Fibroblast of skin of abdomen (primary cell): ENCODE results near the gene PLXDC1.
A peak's percentile ranks its signal among the peaks of the same experiment; 100 is the strongest.
"Not testable (repeated sequence)": the region's sequence is repeated elsewhere in the genome, so short reads cannot be mapped to it uniquely, and the experiment has no call there.

Experiments used
- DNase-seq: peaks from one replicate; pipeline ENCODE4 v3.0.0-alpha.2; 2013

PLXDC1 gene

DNA sequence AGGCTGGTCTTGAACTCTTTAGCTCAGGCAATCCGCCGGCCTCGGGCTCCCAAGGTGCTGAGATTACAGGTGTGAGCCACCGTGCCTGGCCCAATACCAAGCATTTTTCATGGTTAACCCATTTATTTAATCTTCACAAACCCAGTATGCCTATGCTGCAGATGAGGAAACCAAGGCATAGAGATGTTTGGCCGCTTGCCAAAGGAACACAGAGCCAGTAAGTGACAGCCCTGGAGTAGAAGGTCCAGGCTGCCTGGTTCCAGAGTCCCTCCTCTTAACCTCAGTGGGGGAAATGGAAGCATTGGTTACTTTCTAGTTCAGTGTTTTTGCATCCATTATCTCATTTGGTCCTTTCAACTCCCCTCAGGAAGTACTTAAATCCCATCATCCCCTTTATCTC lies 29.9 kb upstream of the PLXDC1 start:
- DNase-seq: no peak

DNA sequence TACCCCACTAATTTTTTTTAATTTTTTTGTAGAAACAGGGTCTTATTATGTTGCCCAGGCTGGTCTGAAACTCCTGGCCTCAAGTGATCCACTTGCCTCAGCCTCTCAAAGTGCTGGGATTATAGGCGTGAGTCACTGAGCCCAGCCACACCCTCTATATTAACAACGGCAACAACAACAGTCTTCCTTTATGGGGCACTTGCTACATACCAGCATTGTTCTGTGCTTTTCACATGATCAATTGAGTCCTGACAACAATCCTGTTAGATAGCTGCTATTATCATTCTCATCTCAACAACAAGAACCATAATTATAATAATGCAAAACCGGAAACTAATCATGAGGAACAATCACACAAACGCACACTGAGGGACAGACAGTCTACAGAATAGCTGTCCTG lies 27.1 kb upstream of the PLXDC1 start:
- DNase-seq: no peak

DNA sequence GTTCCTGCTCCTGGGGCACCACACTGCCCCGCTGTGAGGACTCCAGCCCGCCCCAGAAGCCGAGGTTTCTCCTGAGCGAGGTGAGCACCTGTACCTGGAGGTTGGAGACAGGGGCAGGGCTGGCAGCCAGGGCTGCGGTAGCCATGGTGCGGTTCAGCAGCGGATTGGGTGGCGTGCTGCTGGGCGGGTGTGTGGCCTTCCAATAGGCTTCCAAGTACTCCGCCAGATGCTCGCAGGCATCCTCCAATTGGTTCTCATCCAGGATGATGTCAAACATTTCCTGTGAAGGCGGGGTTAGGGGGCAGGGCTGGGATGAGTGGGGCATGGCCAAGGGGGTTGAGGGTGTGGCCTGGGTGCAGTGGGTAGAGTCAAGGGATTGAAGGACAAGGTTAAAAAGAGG lies 25.8 kb upstream of the PLXDC1 start:
- peak; percentile 21 for DNase-seq

DNA sequence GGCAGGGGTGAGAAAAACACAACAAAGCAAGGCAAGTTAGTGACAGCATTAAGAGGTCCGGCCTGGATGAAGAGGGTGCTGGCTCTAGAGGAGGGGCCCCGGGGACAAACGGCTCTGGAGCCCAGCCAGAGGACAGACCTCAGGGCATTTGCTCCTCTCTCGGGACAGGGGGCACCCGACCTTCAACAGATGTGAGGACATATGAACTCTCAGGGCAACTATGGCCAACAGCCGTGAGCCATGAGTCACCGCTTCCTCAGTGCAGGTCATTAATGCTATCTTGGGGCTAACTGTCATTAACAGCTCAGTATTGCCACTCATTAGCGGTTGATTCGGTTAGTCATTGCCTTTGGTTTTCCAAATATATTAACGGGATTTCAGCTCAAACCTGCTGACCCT lies 24.3 kb upstream of the PLXDC1 start:
- no peak for DNase-seq

DNA sequence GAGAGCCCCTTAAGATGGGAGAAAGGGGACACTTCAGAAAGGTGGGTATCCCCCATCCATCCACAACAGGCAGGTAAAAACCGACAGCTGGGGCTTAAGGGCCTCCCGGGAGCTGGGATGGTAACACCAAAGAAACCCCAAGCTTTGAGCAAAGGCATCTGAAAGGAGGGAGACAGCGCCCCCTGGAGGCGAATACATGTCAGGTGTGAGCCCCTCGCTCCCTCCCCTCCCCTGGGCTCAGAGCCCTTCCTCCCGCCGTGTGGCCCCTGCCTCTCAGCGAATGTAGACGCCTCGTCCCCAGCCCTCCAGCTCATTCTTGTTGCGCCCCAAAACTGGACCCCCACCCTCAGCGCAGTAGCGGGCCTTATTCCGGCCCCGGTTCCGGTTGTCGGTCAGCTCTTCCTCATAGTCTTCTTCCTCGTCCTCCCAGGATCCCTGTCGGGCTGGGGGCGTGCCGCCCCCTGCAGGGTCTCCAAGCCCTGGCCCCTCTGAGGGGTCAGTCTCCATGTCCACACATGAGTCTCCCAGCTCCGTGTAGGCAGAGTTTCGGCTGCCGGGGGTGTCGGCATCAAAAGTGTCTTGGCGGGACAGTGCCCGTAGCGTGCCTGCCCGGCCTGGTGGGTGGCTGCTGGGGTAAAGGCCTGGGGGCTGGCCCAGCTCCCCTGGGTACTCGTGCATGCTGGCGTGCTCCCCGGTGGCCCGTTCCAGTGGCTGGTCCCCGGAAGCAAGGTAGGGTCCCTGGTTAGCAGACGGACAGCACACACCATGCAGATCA lies 23.7 kb upstream of the PLXDC1 start:
- peak; percentile 60 for DNase-seq

DNA sequence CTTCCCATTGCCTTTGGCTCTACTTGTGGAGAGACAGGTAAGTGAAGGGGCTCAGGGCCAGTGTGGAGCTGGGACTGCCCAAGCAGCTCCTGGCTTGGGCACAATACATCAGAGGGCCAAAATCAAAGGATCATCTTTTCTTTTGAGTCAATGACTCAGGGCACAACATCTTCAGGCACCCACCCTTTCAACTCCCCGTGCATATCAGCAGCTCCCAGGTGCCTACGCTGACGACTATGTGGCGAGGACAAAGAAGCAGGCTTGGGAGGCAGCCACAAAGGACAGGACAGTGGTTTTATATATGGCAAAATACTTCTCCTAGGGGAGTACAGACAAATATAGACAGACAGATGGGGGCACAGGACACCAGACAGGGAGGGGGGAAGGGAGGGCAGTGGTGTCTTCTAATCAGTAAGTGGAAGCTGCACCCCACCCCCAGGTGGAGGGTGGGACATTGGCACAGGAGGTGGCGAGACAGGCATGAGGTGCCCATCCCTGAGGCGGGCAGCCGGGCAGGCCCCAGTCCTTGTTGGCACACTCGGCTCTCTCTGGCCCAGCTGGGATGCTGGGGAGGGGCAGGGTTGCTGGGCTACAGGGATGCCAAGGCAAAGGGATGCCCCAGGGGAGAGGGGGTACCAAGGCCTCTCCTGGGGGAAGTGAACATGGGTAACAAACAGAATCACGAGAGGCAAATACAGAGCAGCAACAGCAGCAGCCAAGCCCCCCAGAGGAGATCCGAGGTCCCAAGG lies 22.3 kb upstream of the PLXDC1 start:
- DNase-seq: no peak

DNA sequence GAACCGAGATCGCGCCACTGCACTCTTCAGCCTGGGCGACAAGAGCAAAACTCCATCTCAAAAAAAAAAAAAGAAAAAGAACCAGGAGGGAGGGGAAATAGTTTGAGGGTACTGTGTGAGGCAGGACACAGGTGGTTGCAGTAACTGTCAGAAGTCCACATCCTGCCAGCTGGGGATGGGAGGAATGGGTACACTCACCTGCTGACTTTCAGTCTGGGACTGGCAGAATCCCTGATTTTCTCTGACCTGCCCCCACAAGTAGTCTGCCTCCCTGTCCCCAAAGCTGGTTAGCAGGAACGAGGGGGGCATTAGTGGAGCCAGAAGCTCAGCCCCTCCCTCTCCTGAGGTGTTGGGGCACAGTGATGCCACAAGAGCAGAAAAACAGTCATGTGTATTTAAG lies 21.6 kb upstream of the PLXDC1 start:
- no peak for DNase-seq

DNA sequence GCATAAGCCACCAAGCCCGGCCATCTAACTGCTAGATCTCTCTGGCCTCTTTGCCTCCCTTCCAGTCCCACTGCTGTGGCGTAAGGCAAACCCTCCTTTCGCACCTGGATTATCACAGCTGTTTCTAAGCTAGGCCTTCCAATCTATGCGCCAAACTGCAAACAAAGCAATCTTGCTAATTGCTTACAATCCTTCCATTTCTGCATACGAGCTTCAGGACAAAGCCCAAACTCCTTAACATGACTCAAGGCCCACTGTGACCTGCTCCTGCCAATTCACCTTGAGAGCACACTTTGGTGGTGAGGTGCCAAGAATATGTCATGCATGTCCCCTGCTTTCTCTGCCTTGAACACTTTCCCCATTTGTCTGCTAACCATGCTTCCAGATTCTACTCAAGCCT lies 20.5 kb upstream of the PLXDC1 start:
- DNase-seq: no peak

DNA sequence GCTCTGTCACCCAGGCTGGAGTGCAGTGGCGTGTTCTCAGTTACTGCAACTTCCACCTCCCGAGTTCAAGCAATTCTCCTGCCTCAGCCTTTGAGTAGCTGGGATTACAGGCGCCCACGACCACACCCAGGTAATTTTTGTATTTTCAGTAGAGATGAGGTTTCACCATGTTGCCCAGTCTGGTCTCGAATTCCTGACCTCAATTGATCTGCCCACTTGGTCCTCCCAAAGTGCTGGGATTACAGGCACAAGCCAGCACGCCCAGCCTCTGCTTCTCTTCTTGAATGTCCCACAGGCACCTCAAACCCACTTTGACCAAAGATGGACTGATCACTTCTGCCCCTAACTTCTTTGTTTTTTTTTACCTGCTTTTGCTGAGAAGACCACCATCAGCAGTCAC lies 19.1 kb upstream of the PLXDC1 start:
- no peak for DNase-seq

DNA sequence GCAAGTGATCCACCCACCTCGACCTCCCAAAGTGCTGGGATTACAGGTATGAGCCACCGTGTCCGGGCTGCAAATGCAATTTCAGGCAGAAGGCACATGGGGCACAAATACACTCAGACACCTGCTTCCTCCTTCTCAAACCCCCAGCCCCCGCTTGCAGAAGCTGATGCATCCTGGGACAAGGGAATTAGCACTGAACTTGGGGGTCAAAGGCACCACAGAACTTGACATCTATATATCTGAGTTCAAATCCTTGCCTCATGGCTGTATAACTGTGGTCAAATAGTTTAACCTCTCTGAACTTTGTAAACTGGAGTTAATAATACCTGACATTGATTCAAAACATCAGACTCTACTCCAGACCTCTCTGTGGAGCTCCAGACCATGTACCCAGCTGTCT lies 18.7 kb upstream of the PLXDC1 start:
- no peak for DNase-seq

DNA sequence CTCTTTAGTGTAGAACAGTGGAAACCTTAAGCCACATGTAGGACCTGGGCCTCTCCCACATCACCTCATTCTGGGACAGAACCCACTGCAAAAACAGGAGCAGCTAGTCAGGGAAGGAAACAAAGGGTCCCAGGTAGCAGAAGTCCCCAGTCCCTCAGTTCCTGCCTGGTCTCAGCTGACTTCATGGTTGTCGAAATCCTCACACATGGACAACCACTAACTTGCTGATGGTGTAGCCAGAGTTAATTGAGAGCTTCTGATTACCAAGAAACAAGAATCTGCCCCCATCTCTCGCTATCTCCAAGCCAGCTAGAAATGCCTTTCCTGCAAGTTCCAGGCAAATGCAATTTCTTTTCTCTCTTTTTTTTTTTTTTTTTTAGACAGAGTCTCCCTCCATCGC lies 18.1 kb upstream of the PLXDC1 start:
- no peak for DNase-seq

DNA sequence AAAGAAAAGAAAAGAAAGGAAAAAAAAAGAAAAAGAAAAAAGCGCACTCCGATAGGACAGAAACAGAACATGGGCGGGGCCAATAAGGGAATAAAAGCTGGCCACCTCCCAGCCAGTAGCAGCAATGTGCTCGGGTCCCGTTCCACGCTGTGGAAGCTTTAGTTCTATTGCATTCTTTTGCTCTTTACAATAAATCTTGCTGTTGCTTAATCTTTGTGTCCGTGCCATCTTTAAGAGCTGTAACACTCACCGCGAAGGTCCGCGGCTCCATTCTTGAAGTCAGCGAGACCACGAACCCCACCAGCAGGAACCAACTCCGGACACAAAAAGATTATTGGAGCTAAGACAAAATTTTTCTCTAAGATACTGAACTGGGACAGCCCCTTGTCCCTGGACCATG lies 17.7 kb upstream of the PLXDC1 start:
- no peak for DNase-seq

DNA sequence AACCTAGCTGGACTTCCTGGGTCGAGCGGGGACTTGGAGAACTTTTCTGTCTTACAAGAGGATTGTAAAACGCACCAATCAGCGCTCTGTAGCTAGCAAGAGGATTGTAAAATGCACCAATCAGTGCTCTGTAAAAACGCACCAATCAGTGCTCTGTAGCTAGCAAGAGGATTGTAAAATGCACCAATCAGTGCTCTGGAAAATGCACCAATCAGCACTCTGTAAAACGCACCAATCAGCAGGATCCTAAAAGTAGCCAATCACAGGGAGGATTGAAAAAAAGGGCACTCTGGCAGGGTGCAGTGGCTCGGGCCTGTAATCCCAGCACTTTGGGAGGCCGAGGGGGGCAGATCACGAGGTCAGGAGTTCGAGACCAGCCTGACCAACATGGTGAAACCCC lies 17.1 kb upstream of the PLXDC1 start:
- DNase-seq: not testable (repeated sequence)

DNA sequence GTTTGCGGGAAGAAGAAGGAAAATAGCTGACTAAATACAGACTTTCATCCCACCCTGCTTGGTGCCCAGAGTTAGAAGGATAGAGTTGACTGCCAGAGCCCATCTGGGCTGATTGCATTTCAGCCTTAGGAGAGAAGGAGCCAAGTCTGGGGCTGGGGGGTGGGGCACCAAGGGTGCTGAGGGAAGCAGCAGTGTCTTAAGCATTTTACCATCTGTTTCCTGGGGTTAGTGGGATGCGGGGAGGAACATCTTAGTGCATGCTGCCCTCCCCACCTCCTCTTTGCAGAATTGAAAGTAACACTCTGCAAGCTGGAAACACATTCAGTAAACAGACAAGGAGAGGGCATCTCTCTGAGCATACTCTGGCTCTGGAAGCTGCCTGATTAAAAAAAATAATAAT lies 16.0 kb upstream of the PLXDC1 start:
- no peak for DNase-seq

DNA sequence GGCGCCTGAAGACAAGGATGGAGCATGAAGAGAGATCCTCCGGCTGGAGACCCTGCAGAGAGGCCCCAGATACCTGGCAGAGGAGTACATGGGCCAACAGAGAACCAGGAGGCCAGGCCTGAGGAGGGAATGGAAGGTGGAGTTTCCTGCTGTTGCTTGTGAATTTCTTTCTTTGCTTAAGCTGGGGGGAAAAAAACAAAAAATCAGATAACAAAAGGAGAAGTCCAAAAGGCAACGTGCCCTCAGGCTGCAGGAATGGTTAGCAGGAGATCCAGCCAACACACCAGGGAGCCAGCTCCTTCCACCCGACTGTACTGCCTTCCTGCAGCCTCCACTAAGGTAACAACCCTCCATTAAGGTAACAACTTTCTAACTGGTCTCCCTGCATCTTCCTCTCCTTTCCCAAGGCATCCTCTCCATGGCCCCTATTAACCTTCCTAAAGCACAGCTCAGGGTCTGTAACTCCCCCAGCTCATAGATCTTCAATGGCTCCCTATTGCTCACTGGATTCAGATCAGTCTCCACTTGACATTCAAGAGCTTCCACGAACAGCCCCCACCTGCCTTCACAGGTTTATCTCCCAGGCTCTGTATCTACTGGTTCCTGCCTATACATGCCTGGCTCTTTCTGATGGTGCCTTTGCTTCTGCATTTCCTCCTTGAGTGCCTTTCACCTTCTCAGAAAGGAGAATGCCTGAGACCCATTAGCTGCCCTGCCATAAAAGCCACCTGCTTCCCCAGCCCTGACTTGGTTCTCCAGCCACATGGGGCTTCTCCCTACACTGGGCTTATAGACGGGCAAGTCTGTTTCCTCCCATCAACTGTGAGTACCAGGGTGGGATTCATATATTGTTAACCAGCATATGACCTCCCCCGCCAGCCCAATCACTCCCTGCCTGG lies 15.2 kb upstream of the PLXDC1 start:
- no peak for DNase-seq

DNA sequence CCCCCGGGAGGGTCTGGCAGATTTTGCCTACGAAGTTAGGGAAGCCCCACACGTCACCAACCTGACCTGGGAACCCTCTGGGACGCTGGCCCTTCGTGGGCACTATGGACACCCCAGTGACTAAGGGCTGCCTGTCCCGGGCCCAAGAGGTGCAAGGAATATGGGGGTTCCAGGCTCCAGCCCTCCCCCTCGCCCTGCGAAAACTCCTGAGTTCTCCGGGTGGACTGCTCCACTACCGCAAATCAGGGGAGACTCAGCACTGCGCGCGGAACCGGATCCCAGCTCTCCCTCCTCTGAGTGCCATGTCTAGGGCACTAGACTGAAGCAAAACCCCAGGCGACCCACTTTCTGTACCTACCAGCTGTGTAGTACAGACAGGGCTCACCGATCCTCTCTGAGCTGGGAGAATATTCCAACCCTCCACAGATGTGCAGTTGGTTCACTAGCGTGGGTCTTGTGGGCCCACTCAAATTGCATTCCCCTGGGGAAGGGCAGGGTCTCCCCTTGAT lies 14.5 kb upstream of the PLXDC1 start, which contains the start of gene ARL5C:
ARL5C (minus strand) TSS at position 321 of the 509 bp plus-strand sequence. CDS start 401 bp downstream, outside the sequence.
- DNase-seq: no peak

DNA sequence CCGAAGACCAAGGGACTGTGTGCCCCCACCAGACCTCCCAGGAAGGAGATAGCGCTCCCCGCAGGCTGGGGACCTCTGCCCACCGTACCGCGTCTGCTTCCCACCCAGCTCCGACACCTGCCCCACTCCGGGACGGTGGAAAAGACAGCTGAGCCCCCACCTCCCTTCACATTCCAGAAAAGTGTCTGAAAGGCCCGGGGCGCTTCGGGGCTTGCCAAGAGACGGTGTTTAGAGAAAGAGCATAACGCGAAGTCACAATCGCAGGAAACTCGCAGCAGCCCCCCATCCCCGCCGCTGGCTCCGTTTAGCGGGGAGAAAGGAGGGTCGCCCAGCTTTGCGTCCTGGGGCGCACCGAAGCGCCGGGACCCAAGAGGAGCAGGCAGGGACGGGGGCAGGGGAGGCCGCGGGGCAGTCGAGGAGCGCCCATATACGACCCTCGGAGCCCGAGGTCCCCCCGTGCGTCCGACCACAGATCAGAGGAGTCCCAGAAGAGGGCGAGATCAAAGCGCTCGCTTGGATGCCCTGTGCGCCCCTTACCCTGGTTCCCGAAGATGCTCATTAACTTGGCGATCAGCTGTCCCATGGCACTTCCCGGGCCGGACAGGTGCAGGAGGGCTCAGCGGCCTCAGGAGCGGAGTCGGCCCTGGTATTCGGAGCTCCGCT lies 13.9 kb upstream of the PLXDC1 start:
- no peak for DNase-seq

DNA sequence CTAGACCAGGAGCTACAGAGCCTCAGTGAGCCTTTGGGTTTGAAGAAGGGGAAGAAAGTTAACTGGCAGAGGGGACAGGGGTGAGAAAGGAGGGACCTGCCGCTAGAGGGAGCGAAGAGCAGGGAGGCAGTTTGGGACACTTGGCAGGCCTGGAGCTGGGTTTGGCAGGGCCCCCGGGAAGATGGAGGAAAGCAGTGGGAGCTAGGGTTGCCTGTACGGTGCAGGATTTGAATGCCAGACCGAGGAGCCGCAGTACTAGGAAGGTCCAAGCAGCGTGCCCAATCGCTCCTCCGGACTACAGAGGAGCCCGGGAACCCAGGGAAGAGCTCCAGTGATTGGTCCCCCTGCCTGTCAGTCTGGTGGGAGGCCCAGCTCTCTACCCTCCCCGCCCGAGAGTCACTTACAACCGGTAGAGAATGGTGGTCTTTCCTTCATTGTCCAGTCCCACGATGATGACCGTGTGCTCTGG lies 13.3 kb upstream of the PLXDC1 start:
- DNase-seq: peak; percentile 95

DNA sequence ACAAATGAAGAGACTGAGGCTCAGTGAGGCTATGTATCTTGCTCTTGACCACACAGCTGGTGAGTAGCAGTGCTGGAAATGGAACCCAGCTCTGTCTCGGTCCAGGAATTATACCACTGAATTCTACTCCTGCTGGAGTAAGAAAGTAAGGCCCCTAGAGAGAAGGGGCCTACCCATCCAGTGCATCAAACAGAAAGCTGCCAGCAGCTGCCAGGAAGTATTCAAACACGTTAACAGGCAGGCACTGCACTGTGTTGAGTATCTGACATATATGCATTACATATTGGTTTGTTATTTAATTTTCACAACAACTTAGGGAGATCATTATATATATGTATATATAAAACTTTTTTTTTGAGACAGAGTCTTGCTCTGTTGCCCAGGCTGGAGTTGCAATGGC lies 10.5 kb upstream of the PLXDC1 start:
- no peak for DNase-seq

DNA sequence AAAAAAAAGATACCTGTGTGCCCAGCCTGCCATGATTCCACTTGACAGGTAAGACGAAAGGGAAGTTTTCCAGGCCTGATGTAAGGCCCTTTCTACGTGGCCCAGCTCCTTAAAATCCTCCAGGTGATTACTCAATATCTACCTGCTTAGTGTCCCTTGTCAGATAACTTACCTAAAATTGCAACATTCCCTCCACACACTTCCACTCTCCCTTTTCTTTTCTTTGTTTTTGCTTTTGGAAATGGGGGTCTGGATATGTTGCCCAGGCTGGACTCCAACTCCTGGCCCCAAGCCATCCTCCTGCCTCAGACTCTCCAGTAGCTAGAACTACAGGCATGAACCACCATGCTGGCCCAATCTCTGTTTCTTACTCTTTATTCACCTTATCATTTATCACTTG lies 7.2 kb upstream of the PLXDC1 start:
- no peak for DNase-seq

DNA sequence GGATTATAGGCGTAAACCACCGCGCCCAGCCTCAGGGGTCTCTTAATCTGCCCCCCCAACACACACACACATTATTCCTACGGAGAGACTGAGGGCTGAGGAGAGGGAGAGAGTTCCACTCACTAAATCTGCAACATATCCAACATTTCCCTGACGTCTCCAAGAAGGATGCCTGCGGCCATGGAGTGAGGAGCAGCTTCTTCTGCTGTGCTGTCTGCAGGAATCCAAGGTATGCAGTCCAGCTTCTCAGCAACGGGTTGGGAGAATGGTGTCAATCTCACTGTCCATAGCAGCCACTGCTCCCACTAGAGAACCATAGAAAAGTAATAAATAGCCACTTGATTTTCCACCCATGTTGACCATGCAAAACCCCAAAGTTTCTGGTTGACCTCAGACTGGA lies 5.1 kb upstream of the PLXDC1 start:
- DNase-seq: peak; percentile 36

DNA sequence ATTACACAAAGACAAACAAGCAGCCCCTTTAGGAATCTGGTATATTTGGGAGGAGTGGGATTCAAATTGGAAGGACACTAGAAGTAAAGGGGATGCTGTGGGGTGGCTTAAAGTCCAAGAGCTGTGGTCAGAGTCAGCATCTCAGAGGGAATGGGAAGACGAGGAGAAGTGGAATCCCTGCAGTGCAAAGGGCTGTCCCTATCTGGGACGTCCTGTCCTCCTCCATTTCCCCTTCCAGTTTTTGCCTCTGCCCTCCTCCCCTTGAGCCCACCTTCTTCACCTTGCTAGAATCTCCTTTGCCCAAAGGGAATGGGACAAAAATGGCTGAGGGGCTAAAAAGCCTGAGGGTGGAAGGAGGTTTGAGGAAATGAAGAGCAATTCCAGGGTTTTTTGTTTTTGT lies 4.2 kb upstream of the PLXDC1 start:
- no peak for DNase-seq
